SW480 (cell line): ENCODE results near the gene ETV3.
A peak's percentile ranks its signal among the peaks of the same experiment; 100 is the strongest.

Experiments
- DNase-seq: peaks from one replicate; pipeline ENCODE4 v3.0.0-alpha.2; 2016; ENCODE audit warnings: low spot score

ETV3 gene

GRCh38 chr1:157090771-157091170 is 47.4 kb downstream of the ETV3 start:
- no peak for DNase-seq

GRCh38 chr1:157090196-157090647 is 48.0 kb downstream of the ETV3 start:
- DNase-seq: peak; percentile 64

- DNase-seq: no peak
These were observed 48.4 kb downstream of the ETV3 start for GRCh38 chr1:157089789-157090188.

DNA sequence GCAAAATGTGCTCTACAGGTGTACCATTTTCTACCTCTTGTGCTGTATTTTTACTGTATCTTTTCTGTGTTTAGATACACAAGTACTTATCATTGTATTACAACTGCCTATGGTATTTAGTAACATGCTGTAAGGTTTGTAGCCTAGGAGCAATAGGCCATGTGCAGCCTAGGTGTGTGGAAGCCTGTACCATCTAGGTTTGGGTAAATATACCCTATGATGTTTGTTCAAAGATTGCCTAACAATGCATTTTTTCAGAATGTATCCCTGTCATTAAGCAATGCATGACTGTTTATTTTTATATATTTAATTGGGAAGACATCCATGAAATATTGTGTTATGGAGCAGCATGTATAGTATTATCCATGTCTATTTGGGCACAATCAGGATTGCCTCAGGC is 49.6 kb downstream of the ETV3 start:
- no peak for DNase-seq

DNA sequence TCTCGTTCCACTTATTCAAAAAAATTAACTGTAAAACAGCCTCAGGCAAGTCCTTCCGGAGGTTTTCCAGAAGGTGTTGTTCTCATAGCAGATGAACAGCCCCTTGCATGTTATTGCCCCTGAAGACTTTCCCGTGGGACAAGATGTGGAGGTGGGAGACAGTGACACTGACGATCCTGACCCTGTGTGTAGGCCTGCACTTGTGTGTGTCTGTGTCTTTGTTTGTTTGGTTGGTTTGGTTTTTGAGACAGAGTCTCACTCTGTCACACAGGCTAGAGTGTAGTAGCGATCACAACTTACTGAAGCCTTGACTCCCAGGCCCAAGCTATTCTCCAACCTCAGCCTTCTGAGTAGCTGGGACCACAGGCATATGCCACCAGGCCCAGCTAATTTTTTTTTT is 51.2 kb downstream of the ETV3 start:
- DNase-seq: no peak

- no peak for DNase-seq
These were observed 51.9 kb downstream of the ETV3 start for GRCh38 chr1:157086299-157086698.

GRCh38 chr1:157085421-157085820 is 52.8 kb downstream of the ETV3 start:
- no peak for DNase-seq

DNA sequence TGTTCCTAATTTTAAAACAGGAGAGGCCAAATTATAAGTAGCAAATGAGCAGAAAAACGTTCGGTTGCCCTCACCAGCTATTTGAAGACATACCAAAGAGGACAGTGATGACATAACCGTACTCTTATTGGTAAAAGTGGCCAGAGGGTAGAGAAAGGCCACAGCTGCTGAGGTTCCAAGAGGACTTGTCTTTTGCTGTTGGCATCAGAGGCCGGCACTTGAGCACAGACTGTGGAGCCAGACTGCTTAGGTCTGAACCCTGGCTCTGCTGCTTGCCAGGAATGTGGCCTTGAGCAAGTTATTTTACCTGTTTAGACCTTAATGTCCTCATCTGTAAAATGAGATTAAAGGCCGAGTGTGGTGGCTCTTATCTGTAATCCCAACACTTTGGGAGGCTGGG is 53.5 kb downstream of the ETV3 start:
- no peak for DNase-seq

DNA sequence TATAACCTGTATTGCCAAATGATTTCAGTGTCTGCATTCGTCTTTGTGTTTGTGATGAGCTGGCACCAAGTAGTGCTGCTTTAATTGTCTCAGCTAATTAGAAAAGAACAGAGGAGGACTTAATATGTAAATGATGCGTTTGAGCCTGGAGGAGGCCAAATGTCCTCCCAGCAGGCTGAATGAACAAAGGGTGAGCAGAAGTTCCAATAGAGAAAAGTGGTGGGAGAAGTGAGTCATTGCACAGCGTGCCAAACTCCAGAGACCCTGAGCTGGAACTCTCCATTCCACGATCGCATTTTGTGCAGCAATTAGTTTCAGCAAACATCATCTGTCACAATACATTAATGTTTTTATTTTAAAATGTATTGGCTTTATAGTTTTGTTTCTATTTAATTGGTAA is 56.5 kb downstream of the ETV3 start:
- no peak for DNase-seq

DNA sequence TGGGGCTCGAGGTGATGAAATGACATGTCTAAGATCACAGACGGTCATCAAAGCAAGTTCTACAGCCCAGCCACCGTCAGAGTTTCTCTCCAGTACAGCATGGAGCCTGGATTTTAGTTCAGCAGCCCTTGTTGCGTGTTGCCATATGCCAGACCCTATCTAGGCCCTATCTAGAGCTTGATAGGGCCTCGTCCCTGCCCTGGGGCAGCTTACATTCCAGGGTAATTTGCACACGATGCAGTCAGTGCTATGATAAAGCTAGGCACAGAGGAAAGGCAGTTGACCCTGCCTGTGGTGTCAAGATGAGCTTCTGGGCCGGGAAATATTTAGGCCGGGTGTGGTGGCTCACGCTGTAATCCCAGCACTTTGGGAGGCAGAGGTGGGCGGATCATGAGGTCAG is 57.5 kb downstream of the ETV3 start:
- DNase-seq: no peak

- DNase-seq: no peak
These were observed 60.8 kb downstream of the ETV3 start for GRCh38 chr1:157077394-157077793.

DNA sequence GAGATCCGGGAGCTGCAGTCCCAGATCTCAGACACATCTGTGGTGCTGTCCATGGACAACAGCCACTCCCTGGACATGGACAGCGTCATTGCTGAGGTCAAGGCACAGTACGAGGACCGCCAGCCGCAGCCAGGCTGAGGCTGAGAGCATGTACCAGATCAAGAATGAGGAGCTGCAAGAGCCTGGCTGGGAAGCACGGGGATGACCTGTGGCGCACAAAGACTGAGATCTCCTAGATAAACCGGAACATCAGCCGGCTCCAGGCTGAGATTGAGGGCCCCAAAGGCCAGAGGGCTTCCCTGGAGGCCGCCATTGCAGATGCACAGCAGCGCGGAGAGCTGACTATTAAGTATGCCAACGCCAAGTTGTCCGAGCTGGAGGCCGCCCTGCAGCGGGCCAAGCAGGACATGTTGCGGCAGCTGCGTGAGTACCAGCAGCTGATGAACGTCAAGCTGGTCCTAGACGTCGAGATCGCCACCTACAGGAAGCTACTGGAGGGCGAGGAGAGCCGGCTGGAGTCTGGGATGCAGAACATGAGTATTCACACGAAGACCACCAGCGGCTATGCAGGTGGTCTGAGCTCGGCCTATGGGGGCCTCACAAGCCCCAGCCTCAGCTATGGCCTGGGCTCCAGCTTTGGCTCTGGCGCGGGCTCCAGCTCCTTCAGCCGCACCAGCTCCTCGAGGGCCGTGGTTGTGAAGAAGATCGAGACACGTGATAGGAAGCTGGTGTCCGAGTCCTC is 64.1 kb downstream of the ETV3 start:
- peak; percentile 61 for DNase-seq
